Endothelial cell of umbilical vein (primary cell): Measurements from ENCODE around the gene UBE2F. TPM values are rescaled to one million over a fixed set of nuclear protein-coding genes. Genes with fewer than 3 reads are reported as not detected.

Experiments used
- BruUV-seq: library from RNA; stranded (reverse); fragments of 400-500 nt; replicated peaks from 2 replicates; lab custom pipeline; 2021; lab: Mats Ljungman, UMichigan
- CTCF ChIA-PET: fragments of 300-600, 350-600 bp; sonication (Branson Sonifier 250); formaldehyde crosslinking; loops from one replicate; lab custom pipeline; 2021; ENCODE audit warnings: antibody characterized with exemption, inconsistent platforms; lab: Charles Lee
- POLR2A ChIA-PET: fragments of 300-600, 350-600 bp; sonication (Branson Sonifier 250); formaldehyde crosslinking; loops from one replicate; lab custom pipeline; 2021; ENCODE audit warnings: antibody characterized with exemption, inconsistent platforms; lab: Charles Lee
- DNase-seq: peaks from one replicate; pipeline ENCODE4 v3.0.0-alpha.2; 2011; ENCODE audit warnings: low read depth, low spot score
- FAIRE-seq: peaks from 2 replicates; lab custom pipeline; 2011; peaks lifted over from hg19 to GRCh38; lab: Jason Lieb, UNC
- H2AFZ ChIP-seq: 2 replicates; pipeline ENCODE4 v1.6.0; 2012; ENCODE audit warnings: low read depth, low read length, control low read depth, inconsistent platforms
- H3K27ac ChIP-seq: 2 replicates; pipeline ENCODE4 v1.5.1; 2011; ENCODE audit warnings: low read depth, mild to moderate bottlenecking, control low read depth, low read length, moderate library complexity; ENCODE audit not compliant: insufficient read depth
- H3K27me3 ChIP-seq, 2 experiments: 2 replicates each; pipeline versions ENCODE4 v1.6.0 to v1.6.1; 2011; ENCODE audit warnings: low read length in 2 of 2, mixed read lengths in 1 of 2; ENCODE audit not compliant: control insufficient read depth in 2 of 2, insufficient read depth in 2 of 2
- H3K36me3 ChIP-seq, 2 experiments: 2 replicates in 1 of 2; 3 replicates in 1 of 2; pipeline ENCODE4 v1.5.1; 2011; ENCODE audit warnings: low read length in 2 of 2, mild to moderate bottlenecking in 1 of 2, moderate library complexity in 1 of 2; ENCODE audit not compliant: control insufficient read depth in 2 of 2, insufficient read depth in 2 of 2; ENCODE audit errors: extremely low read depth in 1 of 2
- H3K4me1 ChIP-seq: 3 replicates; pipeline ENCODE4 v1.5.1; 2011; ENCODE audit warnings: mild to moderate bottlenecking, low read length; ENCODE audit not compliant: control insufficient read depth, insufficient read depth; ENCODE audit errors: extremely low read depth
- H3K4me2 ChIP-seq: 2 replicates; pipeline ENCODE4 v1.6.1; 2011; ENCODE audit warnings: low read length, control low read depth, mixed read lengths; ENCODE audit not compliant: insufficient read depth
- H3K4me3 ChIP-seq, 3 experiments: fragments of 200-600 bp in 1 of 3; sonication (generic), shearing (Covaris generic) in 1 of 3; replicated peaks in 1 of 3; 2 replicates each; pipeline ENCODE4 v1.5.1; 2011 to 2016; ENCODE audit warnings: control low read depth in 3 of 3, low read length in 3 of 3, mild to moderate bottlenecking in 2 of 3, inconsistent platforms in 1 of 3, low read depth in 1 of 3, moderate library complexity in 1 of 3; ENCODE audit not compliant: insufficient read depth in 1 of 3
- H3K79me2 ChIP-seq: 2 replicates; pipeline ENCODE4 v1.6.0; 2012; ENCODE audit warnings: low read length, inconsistent platforms; ENCODE audit not compliant: control insufficient read depth, insufficient read depth
- H3K9ac ChIP-seq: replicated peaks from 2 replicates; pipeline ENCODE3; 2011; ENCODE audit warnings: low read length, control low read depth; ENCODE audit not compliant: insufficient read depth; ENCODE audit errors: extremely low read depth
- H3K9me1 ChIP-seq: replicated peaks from 3 replicates; pipeline ENCODE4 v1.6.0; 2011; ENCODE audit warnings: mild to moderate bottlenecking, low read length; ENCODE audit not compliant: control insufficient read depth, insufficient read depth; ENCODE audit errors: extremely low read depth
- H3K9me3 ChIP-seq: replicated peaks from 2 replicates; pipeline ENCODE4 v1.5.1; 2012; ENCODE audit warnings: low read length, inconsistent platforms; ENCODE audit not compliant: control insufficient read depth, insufficient read depth
- H4K20me1 ChIP-seq: replicated peaks from 2 replicates; pipeline ENCODE3; 2011; ENCODE audit warnings: mild to moderate bottlenecking, low read length; ENCODE audit not compliant: control insufficient read depth, insufficient read depth; ENCODE audit errors: extremely low read depth
- CTCF ChIP-seq, 2 donors: IDR thresholded peaks; 1 replicate in 1 of 2; 2 replicates in 1 of 2; pipeline ENCODE4 v1.5.1; 2011; ENCODE audit warnings: low read length in 2 of 2, mild to moderate bottlenecking in 2 of 2, moderate library complexity in 2 of 2, control low read depth in 1 of 2, inconsistent platforms in 1 of 2, low read depth in 1 of 2; ENCODE audit not compliant: insufficient read depth in 1 of 2; ENCODE audit errors: extremely low read depth in 1 of 2
- EZH2 ChIP-seq: IDR thresholded peaks from 2 replicates; pipeline ENCODE4 v1.6.1; 2012; ENCODE audit warnings: borderline replicate concordance, low read depth, mild to moderate bottlenecking, moderate library complexity, low read length, inconsistent platforms; ENCODE audit not compliant: severe bottlenecking
- FOS ChIP-seq: IDR thresholded peaks from 2 replicates; pipeline ENCODE4 v1.6.1; 2011; ENCODE audit warnings: mild to moderate bottlenecking, low read length, moderate library complexity, borderline replicate concordance; ENCODE audit not compliant: insufficient read depth
- GATA2 ChIP-seq: IDR thresholded peaks from 2 replicates; pipeline ENCODE4 v1.7.0; 2011; ENCODE audit warnings: low read depth, mild to moderate bottlenecking, moderate library complexity, mixed read lengths, low read length; ENCODE audit not compliant: insufficient read length, insufficient read depth
- JUN ChIP-seq: IDR thresholded peaks from 2 replicates; pipeline ENCODE4 v1.6.1; 2011; ENCODE audit warnings: borderline replicate concordance, low read depth; ENCODE audit not compliant: insufficient read length, insufficient read depth
- MYC ChIP-seq: IDR thresholded peaks from one replicate; pipeline ENCODE4 v1.6.1; 2011; ENCODE audit warnings: mild to moderate bottlenecking, low read depth, low read length
- POLR2A ChIP-seq: IDR thresholded peaks from 2 replicates; pipeline ENCODE4 v1.6.1; 2012; ENCODE audit warnings: low read depth, mild to moderate bottlenecking, control low read depth, low read length
- POLR2AphosphoS5 ChIP-seq: IDR thresholded peaks from 2 replicates; pipeline ENCODE4 v1.6.1; 2012; ENCODE audit warnings: low read depth, mild to moderate bottlenecking, control low read depth, low read length, moderate library complexity; ENCODE audit not compliant: insufficient read depth
- dilution Hi-C: fragments of 300-500 bp; cut with MboI; formaldehyde crosslinking; loops from one replicate; pipeline ENCODE4 v1.15.0; 2019; ENCODE audit warnings: low sequenced_read_pairs; ENCODE audit not compliant: extremely low pct_ligation_motif_present
- intact Hi-C: fragments of 100-400 bp; cut with micrococcal nuclease; formaldehyde crosslinking; loops from one replicate; pipeline ENCODE4 v1.10.0; 2022
- polyA plus RNA-seq, 4 experiments: library from polyadenylated mRNA; depleted of rRNA in 3 of 4; stranded (reverse) in 3 of 4; unstranded in 1 of 4; fragments of >200 nt; gene quantifications; 2 replicates each; pipeline versions ENCODE4 v1.2.1 to v1.2.3, GENCODE V29; 2011 to 2012; ENCODE audit warnings: missing spikeins in 1 of 4
- small RNA-seq: library from RNA; depleted of rRNA; stranded (forward); fragments of <200 nt; gene quantifications from one replicate; pipeline ENCODE3, GENCODE V24; 2012; ENCODE audit warnings: low replicate concordance, low read depth; ENCODE audit not compliant: insufficient read depth, insufficient read length
- total RNA-seq: library from RNA; stranded (reverse); gene quantifications from 2 replicates; pipeline ENCODE4 v1.2.3, GENCODE V29; 2021
- TF ChIP-seq, protein P1 (sequence below): IDR thresholded peaks from 2 replicates; pipeline ENCODE4 v1.6.1; 2011; ENCODE audit not compliant: insufficient read depth, insufficient read length

UBE2F gene
- total and polyA plus RNA-seq, 2 donors (not counting 3 experiments of a cell fraction or from before 2014, with no cell fraction given): 42.3 to 45.6 TPM

DNA sequence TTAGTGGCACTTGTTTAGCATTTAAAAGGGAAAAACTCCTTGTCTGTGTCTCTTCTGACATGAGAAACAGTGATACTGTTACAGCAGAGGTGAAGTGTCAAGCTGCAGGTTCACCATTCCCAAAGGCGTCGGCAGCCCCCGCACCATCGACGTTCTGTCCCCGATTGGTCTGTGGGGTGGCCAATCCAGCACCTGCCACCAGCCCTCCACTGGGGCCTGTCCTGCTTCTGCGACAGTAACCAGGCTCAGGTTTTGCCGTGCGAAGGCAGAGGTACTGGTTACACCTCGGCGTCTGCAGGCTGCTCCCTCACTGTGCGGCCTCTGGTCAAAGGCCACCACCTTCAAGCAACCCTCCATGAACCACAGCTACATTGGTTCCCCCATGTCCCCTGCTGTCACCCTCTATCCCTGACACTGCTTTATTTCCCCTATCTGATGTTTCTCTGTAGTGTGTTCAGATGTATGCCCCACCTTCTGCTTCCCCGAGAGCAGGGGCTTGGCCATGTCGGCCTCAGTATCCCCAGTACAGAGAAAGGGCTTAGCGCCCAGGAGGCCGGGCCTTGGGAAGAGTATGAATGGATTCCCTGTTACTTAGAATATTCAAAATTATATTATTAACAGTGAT lies 124.7 kb downstream of the UBE2F start:
- H3K79me2 ChIP-seq: no peaks in the 10 kb centered on the region
- H3K27me3 ChIP-seq: no peaks in the 10 kb centered on the region
- ChIA-PET CTCF (interaction anchor here (1.0 kb wide), 1 partner anchor 123 kb away, joined by 3 read pairs; no protein-coding TSS in a partner anchor), POLR2A (no interaction called here)
- H3K9me1 ChIP-seq: no peaks in the 10 kb centered on the region
- intact Hi-C loops: no loop called here
- H3K4me2 ChIP-seq: no peak overlapping the region
- BruUV-seq: no TSS peak
- no peak for DNase-seq
- dilution Hi-C loops: no loop called here
- TF ChIP-seq GATA2: no peak
- no peak for TF ChIP-seq EZH2
- no peak for TF ChIP-seq POLR2AphosphoS5
- TF ChIP-seq, protein P1, sequence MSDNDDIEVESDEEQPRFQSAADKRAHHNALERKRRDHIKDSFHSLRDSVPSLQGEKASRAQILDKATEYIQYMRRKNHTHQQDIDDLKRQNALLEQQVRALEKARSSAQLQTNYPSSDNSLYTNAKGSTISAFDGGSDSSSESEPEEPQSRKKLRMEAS: no peak
- TF ChIP-seq MYC: no peak
- TF ChIP-seq POLR2A: no peak
- TF ChIP-seq JUN: no peak
- no peak for TF ChIP-seq CTCF (IDR thresholded peaks at IDR 0.05; ENCODE audit: extremely low read depth in 1 of 2, insufficient read depth in 1 of 2, low read depth in 1 of 2, low read length in 2 of 2)
- no peak for TF ChIP-seq FOS
- H4K20me1 ChIP-seq: no peaks in the 10 kb centered on the region
- no peak overlapping the region for H3K27ac ChIP-seq
- H2AFZ ChIP-seq: no peak overlapping the region
- no peaks in the 10 kb centered on the region for H3K9me3 ChIP-seq
- FAIRE-seq: no peak
- no peak overlapping the region for H3K9ac ChIP-seq
- no peak overlapping the region for H3K4me3 ChIP-seq
- no peaks in the 10 kb centered on the region for H3K4me1 ChIP-seq
- no peaks in the 10 kb centered on the region for H3K36me3 ChIP-seq

Small RNAs within 50 kb of the gene (small RNA-seq; reads per million reads assigned to genes)
- gene RNU6-1333P: not detected

Other genes with a start within 250 kb of the UBE2F start
- 0.44 and 0.53 TPM in 2 replicates for gene RBM44, start 168.2 kb upstream of the UBE2F start, total RNA-seq
- 0.14 and 0.16 TPM in 2 replicates for gene RBM44, start 168.2 kb upstream of the UBE2F start, polyA plus RNA-seq
- not detected in 2 replicates for gene RAMP1, start 107.4 kb upstream of the UBE2F start, total RNA-seq
- 0.18 TPM in 1 of 2 replicates, not detected in the other for gene RAMP1, start 107.4 kb upstream of the UBE2F start, polyA plus RNA-seq
- gene SCLY, start 94.0 kb downstream of the UBE2F start, total RNA-seq: 28.6 and 32.7 TPM in 2 replicates
- 22.6 and 24.5 TPM in 2 replicates for gene SCLY, start 94.0 kb downstream of the UBE2F start, polyA plus RNA-seq
- not detected in 2 replicates for gene ESPNL, start 133.3 kb downstream of the UBE2F start, total RNA-seq
- gene ESPNL, start 133.3 kb downstream of the UBE2F start, polyA plus RNA-seq: not detected in 2 replicates
- gene KLHL30, start 171.7 kb downstream of the UBE2F start, total RNA-seq: not detected in 2 replicates
- gene KLHL30, start 171.7 kb downstream of the UBE2F start, polyA plus RNA-seq: not detected in 2 replicates
- gene ERFE, start 192.0 kb downstream of the UBE2F start, total RNA-seq: 0.46 and 1.2 TPM in 2 replicates
- 0.48 and 0.65 TPM in 2 replicates for gene ERFE, start 192.0 kb downstream of the UBE2F start, polyA plus RNA-seq
- gene ILKAP, start 236.7 kb downstream of the UBE2F start, total RNA-seq: 47.5 and 49.2 TPM in 2 replicates
- 37.8 and 49.8 TPM in 2 replicates for gene ILKAP, start 236.7 kb downstream of the UBE2F start, polyA plus RNA-seq